Activated CD8-positive, alpha-beta memory T cell treated with anti-CD3 and anti-CD28 coated beads for 1 hour (primary cell): ENCODE data around the gene KSR1.

Experiments used
- DNase-seq, 2 donors: peaks; one replicate each; pipeline ENCODE4 v3.0.0-alpha.2; 2020; ENCODE audit warnings: low read depth in 1 of 2; ENCODE audit errors: extremely low read depth in 1 of 2

The KSR1 gene

GRCh38 chr17:27471321-27472269 lies 15.3 kb downstream of the KSR1 start:
- peak; percentile 29 to 32 for DNase-seq

DNA sequence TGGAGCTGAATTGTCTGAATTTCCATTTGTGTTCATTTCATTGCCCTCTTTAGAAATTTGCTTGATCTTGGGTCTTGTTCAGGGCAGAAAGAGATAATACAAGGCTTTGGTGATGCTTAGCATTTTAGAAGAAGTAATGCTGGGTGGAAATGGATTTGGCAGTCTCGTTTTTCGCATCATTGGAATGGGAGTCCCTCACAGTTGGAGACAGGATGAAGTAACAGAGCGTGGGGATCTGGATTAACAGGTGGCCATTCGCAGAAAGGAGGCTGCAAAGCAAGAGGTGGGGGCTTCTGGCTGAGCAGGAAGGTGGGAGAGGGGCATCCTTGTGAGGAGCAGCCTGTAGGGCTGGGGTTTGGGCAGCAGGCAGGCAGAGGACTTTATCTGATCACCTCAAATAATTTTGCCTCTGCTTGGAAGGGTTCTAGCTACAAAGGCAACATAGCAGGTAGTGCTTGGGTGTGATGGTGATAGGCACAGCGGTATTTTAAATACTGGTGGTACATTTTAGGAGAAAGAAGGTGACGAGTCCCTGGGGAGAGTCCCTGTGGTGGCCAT lies 17.0 kb downstream of the KSR1 start:
- DNase-seq: no peak

- DNase-seq: peak; percentile 42 to 54
These were observed 17.7 kb downstream of the KSR1 start for GRCh38 chr17:27473748-27474609.

DNA sequence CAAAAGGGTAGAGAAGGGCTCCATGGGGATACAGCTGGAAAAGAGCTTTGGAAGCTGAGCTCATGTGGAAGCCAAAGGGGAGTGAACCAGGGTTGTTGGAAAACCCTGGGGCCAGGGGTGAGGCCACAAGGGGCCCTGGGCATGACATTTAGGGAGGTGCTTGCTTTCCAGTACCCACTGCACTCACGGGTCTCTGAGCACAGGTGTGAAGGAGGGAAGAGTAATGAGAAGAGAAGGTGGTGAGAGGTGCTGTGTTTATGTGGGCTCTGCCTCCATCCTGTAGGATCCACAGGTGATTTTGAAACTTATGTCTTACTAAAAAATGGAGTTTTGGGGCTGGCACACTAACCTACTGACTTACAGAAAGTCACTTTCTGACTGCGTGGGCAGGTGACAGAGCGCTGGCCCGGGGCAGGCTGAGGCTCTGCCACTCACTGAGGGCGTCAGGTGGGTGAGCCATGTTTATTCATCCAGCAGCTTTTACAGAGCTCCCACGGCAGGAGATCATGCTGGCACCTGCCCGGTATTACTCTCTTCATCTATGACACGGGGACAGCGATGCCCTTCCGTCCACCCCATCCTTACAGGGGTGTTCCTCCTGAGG lies 18.9 kb downstream of the KSR1 start:
- DNase-seq: no peak

DNA sequence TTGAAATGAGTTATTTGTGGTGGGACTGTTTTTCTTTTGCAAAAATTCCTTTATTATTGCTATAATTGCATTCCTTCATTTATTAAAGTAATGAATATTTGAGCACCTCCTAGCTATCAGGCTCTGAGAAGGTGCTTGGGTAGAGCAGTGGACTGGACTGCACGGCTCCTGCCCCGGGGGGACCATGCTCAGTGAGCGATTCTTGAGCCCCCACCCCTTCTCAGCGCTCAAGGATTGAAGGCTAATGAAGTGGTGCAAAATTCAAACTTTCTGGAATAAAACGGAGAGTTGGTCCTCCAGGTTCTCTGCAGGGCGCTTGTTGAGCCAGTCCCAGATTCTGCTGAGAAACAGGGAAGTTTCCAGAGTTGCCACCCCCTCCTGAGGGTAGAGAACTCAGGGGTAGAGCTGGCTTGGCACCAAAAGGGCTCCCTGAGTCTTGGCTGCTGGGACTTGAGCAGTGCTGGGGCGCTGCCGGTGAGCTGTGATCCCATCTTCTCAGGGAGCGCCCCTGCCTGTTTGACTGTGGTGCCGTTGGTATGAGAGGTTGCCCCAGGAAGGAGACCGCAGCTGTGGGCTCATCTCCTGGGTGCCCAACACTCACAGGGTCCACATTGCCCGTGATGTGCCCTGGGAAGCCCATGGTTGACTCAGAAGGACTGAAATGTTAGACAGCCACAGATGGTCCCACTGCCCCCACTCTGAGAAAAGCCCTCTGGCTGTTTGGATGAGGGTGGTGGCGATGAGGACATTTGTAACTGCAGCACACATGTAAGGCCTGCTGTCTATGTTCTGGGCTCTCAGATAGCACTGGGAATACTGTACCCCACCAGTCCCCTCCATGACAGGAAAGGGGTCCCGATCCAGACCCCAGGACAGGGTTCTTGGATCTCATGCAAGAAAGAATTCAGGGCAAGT lies 20.0 kb downstream of the KSR1 start:
- DNase-seq: no peak

DNA sequence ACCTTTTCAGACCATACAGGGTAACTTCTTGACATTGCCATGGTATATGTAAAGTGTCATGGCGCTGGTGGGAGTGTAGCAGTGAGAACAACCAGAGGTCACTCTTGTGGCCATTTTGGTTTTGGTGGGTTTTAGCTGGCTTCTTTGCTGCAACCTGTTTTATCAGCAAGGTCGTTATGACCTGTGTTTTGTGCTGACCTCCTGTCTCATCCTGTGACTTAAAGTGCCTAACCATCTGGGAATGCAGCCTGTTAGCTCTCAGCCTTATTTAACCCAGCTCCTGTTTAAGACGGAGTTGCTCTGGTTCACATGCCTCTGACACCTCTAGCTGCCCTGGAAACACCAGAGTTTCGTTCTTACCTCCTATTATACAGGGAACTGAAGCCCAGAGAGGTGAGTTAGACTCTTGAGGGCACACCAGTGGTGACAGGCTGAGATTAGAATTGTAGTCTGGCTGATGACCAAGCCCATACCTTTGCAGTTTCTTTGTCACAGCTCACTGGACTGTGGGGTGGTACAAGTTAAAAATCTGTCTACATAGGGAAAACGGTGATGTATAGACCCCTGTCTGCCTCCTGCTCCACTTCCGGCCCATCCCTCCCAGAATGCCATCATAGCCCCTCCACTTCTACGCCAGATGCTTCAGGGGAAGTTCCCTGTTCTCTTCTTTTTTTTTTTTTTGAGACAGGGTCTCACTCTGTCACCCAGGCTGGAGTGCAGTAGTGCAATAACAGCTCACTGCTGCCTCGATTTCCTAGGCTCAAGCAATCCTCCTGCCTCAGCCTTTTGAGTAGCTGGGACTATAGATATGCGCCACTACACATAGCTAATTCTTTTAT lies 21.0 kb downstream of the KSR1 start:
- DNase-seq: no peak

DNA sequence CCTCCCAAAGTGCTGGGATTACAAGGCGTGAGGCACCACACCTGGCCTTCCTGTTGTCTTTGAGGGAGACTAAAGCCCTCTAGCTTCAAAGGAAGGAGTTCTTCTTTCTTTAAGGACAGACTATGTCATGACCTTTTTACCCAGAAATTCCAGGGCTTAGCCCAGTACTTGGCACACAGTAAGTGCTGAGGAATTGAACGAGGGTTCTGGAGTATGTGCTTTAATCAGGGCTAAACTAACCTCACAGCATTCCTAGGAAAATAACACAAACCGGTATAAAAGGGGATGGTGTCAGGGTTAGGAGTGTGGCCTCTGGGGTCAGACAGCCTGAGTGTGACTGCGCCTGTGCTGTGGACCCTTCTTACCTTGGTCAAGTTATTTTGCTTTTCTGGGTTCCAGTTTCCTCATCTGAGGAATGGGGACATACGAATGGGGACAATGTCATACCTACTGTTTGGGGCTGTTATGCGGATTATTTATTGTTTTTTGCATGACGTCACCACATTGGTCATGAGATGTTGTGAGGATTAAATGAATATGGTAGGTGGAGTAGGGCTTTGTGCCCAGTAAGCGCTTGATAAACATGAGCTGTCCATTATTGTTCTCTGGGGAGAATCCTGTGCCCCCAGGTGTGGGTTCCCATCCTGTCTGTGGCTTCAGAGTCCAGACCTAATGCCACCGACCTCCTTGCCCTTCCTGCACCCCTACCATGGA lies 21.9 kb downstream of the KSR1 start:
- DNase-seq: no peak

- no peak for DNase-seq
These were observed 22.8 kb downstream of the KSR1 start for GRCh38 chr17:27478901-27479538.

GRCh38 chr17:27479838-27480237 lies 23.6 kb downstream of the KSR1 start:
- DNase-seq: no peak

GRCh38 chr17:27480699-27481098 lies 24.5 kb downstream of the KSR1 start:
- no peak for DNase-seq

- no peak for DNase-seq
These were observed 25.1 kb downstream of the KSR1 start for GRCh38 chr17:27481327-27481726.

- no peak for DNase-seq
These were observed 28.9 kb downstream of the KSR1 start for GRCh38 chr17:27485125-27485524.

GRCh38 chr17:27485716-27486495 lies 29.7 kb downstream of the KSR1 start:
- DNase-seq: no peak

GRCh38 chr17:27486741-27487140 lies 30.5 kb downstream of the KSR1 start:
- no peak for DNase-seq

GRCh38 chr17:27488231-27488630 lies 32.0 kb downstream of the KSR1 start:
- DNase-seq: no peak

- no peak for DNase-seq
These were observed 32.9 kb downstream of the KSR1 start for GRCh38 chr17:27489045-27489715.

GRCh38 chr17:27490391-27490790 lies 34.1 kb downstream of the KSR1 start:
- no peak for DNase-seq
